ENCODE data around the gene LRP4. TPM values are rescaled to one million over a fixed set of nuclear protein-coding genes. Genes with fewer than 3 reads are reported as not detected.
"Not testable (repeated sequence)": the region's sequence is repeated elsewhere in the genome, so short reads cannot be mapped to it uniquely, and the experiment has no call there.

LRP4 gene
- 17.5 TPM for total RNA-seq
- long read RNA-seq, partial matches to known transcripts: 0 of 3 reads
- long read RNA-seq, other reads (novel, unspliced or antisense): 3 of 3 reads

GRCh38 chr11:46918083-46918787, at the start of gene LRP4:
TSS of gene LRP4 (minus strand) at chr11:46918550. CDS start at chr11:46918379, 171 bp downstream.
- ATAC-seq (peak; percentile 55), DNase-seq (ENCODE audit: missing footprints) (no peak)
- intact Hi-C loops (cut with DNase I): loop anchor here (2.0 kb wide), 1 partner anchor 21 kb away; no protein-coding TSS in a partner anchor

- DNase-seq (ENCODE audit: missing footprints) (no peak), ATAC-seq (no peak)
- intact Hi-C loops (cut with DNase I): no loop called here
These were observed 49.6 kb upstream of the LRP4 start for GRCh38 chr11:46967962-46968361.

- ATAC-seq (no peak), DNase-seq (ENCODE audit: missing footprints) (no peak)
- intact Hi-C loops (cut with DNase I): no loop called here
These were observed 48.4 kb upstream of the LRP4 start for GRCh38 chr11:46966773-46967172.

- ATAC-seq (no peak), DNase-seq (ENCODE audit: missing footprints) (no peak)
- intact Hi-C loops (cut with DNase I): no loop called here
These were observed 45.5 kb upstream of the LRP4 start for GRCh38 chr11:46963844-46964243.

- DNase-seq (ENCODE audit: missing footprints); ATAC-seq; intact Hi-C loops (cut with DNase I): not testable (repeated sequence)
These were observed 43.5 kb upstream of the LRP4 start for GRCh38 chr11:46961886-46962285.

- ATAC-seq (no peak), DNase-seq (ENCODE audit: missing footprints) (no peak)
- intact Hi-C loops (cut with DNase I): no loop called here
These were observed 42.7 kb upstream of the LRP4 start for GRCh38 chr11:46961041-46961440.

GRCh38 chr11:46958777-46959176, 40.4 kb upstream of the LRP4 start:
- intact Hi-C loops (cut with DNase I): no loop called here
- DNase-seq (ENCODE audit: missing footprints) (no peak), ATAC-seq (no peak)

GRCh38 chr11:46953093-46953492, 34.7 kb upstream of the LRP4 start:
- no peak for DNase-seq (ENCODE audit: missing footprints)
- no peak for ATAC-seq
- intact Hi-C loops (cut with DNase I): no loop called here

GRCh38 chr11:46952553-46952952, 34.2 kb upstream of the LRP4 start:
- DNase-seq (ENCODE audit: missing footprints): no peak
- ATAC-seq: no peak
- intact Hi-C loops (cut with DNase I): no loop called here

- no peak for DNase-seq (ENCODE audit: missing footprints)
- intact Hi-C loops (cut with DNase I): no loop called here
These were observed 33.5 kb upstream of the LRP4 start for GRCh38 chr11:46951864-46952263.

GRCh38 chr11:46949297-46949696, 30.9 kb upstream of the LRP4 start:
- no peak for ATAC-seq
- no peak for DNase-seq (ENCODE audit: missing footprints)
- intact Hi-C loops (cut with DNase I): no loop called here

More at GRCh38 chr11:46951864-46952263, 33.5 kb upstream of the LRP4 start:
- ATAC-seq: no peak

- no peak for ATAC-seq
- DNase-seq (ENCODE audit: missing footprints): no peak
- intact Hi-C loops (cut with DNase I): no loop called here
These were observed 30.2 kb upstream of the LRP4 start for GRCh38 chr11:46948378-46949131.

- ATAC-seq: no peak
- intact Hi-C loops (cut with DNase I): no loop called here
- DNase-seq (ENCODE audit: missing footprints): no peak
These were observed 29.2 kb upstream of the LRP4 start for GRCh38 chr11:46947399-46948077.

- ATAC-seq (no peak), DNase-seq (ENCODE audit: missing footprints) (no peak)
- intact Hi-C loops (cut with DNase I): no loop called here
These were observed 26.2 kb upstream of the LRP4 start for GRCh38 chr11:46944356-46945075.

- no peak for ATAC-seq
- intact Hi-C loops (cut with DNase I): no loop called here
These were observed 23.8 kb upstream of the LRP4 start for GRCh38 chr11:46942172-46942571.

GRCh38 chr11:46936138-46937110, 18.1 kb upstream of the LRP4 start, which contains the start of gene CSTPP1:
TSS of gene CSTPP1 (plus strand) at chr11:46936761. CDS start at chr11:46936806, 45 bp downstream.
- peak; percentile 95 for ATAC-seq
- intact Hi-C loops (cut with DNase I): loop anchor here (5.0 kb wide), 1 partner anchor 211 kb away; no protein-coding TSS in a partner anchor
- peak; percentile 96 for DNase-seq (ENCODE audit: missing footprints)

More at GRCh38 chr11:46942172-46942571, 23.8 kb upstream of the LRP4 start:
- DNase-seq (ENCODE audit: missing footprints): no peak

- intact Hi-C loops (cut with DNase I): no loop called here
- no peak for DNase-seq (ENCODE audit: missing footprints)
- no peak for ATAC-seq
These were observed 11.7 kb upstream of the LRP4 start for GRCh38 chr11:46930089-46930488.

Measured in Right ventricle myocardium inferior (tissue), 1 donor.